HG03108 (cell line): ENCODE data around the gene ARFGAP3.

Experiments used
- ATAC-seq: cut with Tn5 transposase; IDR thresholded peaks from one replicate; pipeline ENCODE4 v1.9.1; 2021; ENCODE audit warnings: moderate library complexity; ENCODE audit not compliant: unreplicated experiment

The ARFGAP3 gene

GRCh38 chr22:42884616-42885375 lies 27.7 kb upstream of the ARFGAP3 start:
- no peak for ATAC-seq

GRCh38 chr22:42883970-42884369 lies 26.9 kb upstream of the ARFGAP3 start:
- ATAC-seq = no peak

DNA sequence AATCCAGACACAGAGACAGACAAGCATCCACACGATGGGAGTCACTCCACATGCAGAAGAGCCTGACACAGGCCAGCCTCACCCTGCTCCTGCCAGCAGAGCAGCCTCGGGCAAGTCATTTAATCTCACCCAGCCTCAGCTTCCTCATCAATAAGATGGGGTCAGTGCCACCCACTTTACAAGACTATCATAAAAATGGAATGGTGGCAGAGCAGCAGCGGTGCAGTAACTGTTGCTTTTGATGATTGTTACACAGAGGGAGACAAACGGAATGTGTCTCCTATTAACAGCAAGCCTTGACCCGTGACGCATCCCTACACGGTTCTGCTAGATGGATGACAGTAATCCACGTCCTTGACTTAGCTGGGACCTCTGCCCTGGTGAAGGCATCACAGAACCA lies 26.0 kb upstream of the ARFGAP3 start:
- ATAC-seq = no peak

DNA sequence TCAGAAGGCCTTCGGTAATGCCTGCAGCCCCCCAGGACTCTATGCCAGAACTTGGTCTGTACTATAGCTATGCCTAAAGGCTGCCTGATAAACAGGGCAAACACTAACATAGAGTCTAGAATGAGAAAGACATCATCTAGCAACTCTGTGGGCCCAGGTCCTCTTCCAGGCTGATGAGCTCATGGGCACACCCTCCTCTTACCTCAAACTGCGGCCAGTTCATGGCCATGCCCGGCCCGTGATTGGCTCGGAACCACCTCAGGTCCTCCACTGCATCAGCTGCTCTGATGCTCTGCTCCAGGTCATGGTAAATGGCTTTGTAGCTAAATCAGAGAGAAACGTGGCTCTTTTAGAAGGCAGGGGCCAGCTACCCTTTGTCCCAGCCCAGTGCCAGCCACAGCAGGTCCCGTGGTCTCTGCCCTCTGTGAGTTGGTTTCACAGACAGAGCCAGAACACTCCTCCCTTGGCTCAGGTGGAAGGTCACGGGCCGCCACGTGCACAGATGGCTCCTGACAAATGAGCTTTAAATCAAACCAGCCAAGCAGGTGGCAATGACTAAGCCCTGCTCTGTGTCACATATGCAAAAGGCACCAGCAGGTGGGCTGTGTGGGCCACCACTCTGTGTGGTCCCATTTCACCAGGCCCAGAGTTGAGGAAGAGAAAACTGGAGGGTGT lies 25.0 kb upstream of the ARFGAP3 start:
- no peak for ATAC-seq

GRCh38 chr22:42881298-42881697 lies 24.2 kb upstream of the ARFGAP3 start:
- ATAC-seq = no peak

DNA sequence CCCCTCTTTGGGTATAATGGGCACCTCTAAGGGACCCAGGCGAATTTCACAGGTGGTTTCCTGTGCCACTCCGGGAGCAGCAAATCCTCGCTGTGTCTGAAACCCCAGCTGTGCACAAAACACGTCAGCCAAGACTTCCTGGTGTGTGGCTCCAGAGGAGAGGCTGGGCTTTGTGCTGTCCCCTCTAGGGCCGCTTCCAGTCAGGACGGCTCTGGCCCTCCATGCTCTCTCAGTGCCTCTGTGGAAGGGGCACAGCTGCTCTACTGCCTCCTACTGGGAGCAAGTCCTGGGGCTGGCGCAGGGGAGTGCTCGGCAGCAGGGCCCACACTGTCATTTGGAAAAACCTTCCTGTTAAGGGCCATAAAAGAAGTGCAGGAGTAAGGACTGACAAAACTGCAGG lies 23.7 kb upstream of the ARFGAP3 start:
- no peak for ATAC-seq

- no peak for ATAC-seq
Measured at GRCh38 chr22:42879371-42880021, 22.4 kb upstream of the ARFGAP3 start.

GRCh38 chr22:42878561-42879305 lies 21.7 kb upstream of the ARFGAP3 start:
- ATAC-seq = no peak

GRCh38 chr22:42877597-42878340 lies 20.7 kb upstream of the ARFGAP3 start:
- no peak for ATAC-seq

- no peak for ATAC-seq
Measured at GRCh38 chr22:42877158-42877557, 20.1 kb upstream of the ARFGAP3 start.

DNA sequence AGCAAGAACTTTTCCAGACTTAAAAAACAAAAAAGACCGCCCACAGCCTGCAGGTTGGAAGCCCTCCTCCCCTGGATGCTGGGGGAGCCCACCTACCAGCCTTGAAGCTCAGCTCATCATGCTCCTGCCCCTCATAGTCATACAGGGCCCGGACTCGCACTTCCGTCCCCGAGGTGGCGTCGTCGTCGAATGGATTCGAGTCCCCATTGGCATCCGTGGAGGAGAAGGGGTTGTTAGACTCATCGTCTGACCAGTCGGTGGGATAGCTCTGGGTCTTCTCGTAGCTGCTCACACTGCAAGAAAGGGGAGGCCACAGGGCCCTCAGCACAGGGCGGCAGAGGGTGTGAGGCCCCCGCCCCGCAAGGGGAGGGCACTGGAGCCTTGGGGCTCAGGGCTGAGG lies 19.0 kb upstream of the ARFGAP3 start:
- no peak for ATAC-seq

DNA sequence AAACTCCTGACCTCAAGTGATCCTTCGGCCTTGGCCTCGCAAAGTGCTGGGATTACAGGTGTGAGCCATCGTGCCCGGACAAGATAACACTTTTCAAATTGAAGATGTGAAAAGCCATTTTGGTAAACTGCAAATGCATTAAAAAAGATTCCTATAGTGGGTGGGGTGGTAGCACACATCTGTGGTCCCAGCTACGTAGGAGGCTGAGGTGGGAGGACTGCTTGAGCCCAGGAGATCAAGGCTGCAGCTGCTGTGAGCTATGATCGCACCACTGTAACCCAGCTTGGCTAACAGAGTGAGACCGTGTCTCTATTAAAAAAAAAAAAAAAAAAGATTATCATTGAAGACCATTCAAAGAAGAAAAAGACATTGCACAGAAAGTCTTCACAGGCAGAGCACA lies 16.9 kb upstream of the ARFGAP3 start:
- no peak for ATAC-seq

DNA sequence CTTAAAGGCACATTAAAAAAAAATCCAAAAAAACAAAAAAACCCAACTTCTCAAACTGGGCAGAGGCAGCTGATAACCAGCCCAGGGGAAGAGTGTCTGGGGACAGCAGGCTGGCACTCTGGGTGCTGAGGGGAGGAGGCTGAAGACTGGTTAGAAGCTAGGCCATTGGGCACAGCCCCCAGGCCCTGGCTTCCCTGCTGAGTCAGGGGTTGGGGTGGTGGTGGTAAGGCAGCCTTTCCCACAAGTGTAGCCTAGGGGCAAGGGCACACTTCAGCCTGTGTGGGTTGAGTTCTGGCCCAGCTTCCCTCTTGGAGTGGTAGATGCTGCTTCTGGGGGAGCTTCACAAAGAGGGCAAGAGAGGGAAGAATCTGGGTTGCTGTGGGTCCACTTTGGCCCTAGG lies 16.3 kb upstream of the ARFGAP3 start:
- ATAC-seq = no peak

DNA sequence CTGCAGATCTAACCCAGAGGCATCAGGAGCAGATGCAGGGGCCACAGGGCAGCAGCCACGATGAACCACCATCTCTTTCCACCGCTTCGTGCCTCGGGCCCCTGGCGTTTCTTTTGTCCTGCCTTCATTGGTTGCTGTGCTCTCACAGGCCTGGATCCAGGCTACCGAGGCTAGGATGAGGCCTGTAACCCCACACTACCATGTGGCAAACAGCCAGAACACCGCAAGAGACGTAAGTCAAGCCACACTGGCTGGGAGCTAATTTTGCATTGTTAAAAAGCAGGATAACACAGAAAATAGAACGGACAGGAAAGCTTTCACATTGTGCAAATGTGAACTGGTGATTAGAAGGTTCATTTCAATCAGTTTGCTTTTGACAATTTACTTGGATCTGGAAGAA lies 15.7 kb upstream of the ARFGAP3 start:
- ATAC-seq = no peak

- ATAC-seq = no peak
Measured at GRCh38 chr22:42871146-42872050, 14.3 kb upstream of the ARFGAP3 start.

DNA sequence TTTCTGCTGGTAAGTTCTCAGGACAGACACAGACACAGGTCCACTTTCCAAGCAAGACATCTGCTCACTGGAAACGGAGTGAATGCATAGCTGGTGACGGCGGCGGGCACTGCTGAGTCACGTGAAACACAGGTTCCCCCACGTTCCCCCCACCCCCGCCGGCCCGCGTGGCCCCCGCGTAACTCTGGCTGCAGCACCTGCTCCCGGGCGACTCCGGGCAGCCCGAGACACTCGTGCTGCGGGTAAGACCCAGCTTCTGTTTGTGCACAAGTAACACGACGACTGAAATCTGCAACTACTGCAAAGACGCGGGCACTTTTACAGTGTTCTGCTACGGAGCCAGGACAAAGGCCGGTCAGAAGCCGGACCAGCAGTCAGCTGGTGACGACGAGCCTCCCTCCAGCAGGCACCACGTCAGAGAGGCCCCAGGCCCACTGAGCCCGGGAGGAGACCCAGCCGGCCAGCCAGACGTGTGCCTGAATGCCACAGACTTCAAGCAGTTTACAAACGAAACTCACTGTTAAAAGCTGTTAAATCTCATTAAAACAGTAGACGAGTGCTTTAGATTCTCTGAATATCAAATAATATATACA lies 12.9 kb upstream of the ARFGAP3 start:
- ATAC-seq = no peak

GRCh38 chr22:42869463-42869862 lies 12.4 kb upstream of the ARFGAP3 start:
- ATAC-seq = no peak

- ATAC-seq = no peak
Measured at GRCh38 chr22:42868751-42869251, 11.7 kb upstream of the ARFGAP3 start.

GRCh38 chr22:42866100-42866499 lies 9.0 kb upstream of the ARFGAP3 start:
- no peak for ATAC-seq
